Myocyte (in vitro differentiated cells): ENCODE data around the gene MAP7D1. TPM values are rescaled to one million over a fixed set of nuclear protein-coding genes. Genes with fewer than 3 reads are reported as not detected.

Source experiments
- DNase-seq: peaks from one replicate; pipeline ENCODE4 v3.0.0-alpha.2; 2012; ENCODE audit warnings: low read depth
- polyA plus RNA-seq: library from polyadenylated mRNA; unstranded; fragments of >200 nt; gene quantifications from one replicate; pipeline ENCODE4 v1.2.1, GENCODE V29; 2012; ENCODE audit warnings: missing spikeins
- total RNA-seq: library from RNA; depleted of rRNA; stranded (reverse); fragments of >200 nt; gene quantifications from 2 replicates; pipeline ENCODE4 v1.2.3, GENCODE V29; 2014

The MAP7D1 gene
- 733 and 867 TPM in 2 replicates for total RNA-seq
- 256 TPM for polyA plus RNA-seq

DNA sequence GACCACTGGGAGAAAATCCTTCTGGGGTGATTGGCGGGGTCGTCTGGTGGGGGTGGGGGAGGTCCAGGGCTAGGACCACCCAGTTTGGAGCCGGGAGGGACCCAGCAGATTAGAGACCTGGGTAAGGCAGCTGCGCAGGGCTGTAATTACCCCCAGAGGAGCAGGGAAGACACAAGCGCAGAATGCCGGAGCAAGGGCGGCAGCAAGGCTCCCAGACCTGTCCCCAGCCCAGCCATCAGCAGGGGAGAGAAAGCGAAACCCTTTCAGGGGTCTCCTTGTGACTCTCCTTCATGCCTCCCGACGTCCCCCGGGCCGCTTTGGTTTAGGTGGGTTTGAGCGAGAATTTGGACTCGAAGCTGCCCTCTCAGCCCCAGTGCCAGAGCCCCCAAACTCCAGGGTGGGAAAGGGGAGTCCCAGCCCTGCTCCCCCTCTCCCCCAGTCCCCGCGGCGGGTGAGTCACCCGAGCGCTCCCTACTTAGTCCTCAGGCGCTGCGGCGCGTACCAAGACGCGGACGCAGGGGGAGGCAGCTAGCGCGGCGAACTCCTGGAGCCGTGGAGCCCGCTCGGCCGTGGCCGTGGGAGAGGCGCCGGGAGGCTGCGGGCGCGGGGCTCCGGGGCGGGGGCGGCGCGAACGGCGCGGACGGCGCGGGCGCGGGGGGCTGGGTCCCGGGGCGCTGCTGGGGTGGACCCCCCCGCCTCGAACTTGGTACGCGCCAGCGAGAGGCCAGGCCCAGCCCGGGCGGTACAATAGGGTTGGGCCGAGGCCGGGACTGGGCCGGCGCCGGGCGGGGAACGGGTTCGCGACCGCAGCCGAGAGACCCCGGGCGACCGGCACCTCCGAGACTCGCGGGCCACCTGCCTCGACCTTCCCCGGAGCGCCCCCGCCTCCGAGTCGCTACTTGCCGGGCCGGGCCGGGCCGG, at the start of gene MAP7D1:
Gene MAP7D1, plus strand, starts transcription at position 753 of the 921 bp plus-strand sequence. CDS start 258 bp downstream, outside the sequence.
- DNase-seq, result peak; percentile 90

GRCh38 chr1:36106269-36106668, 49.7 kb upstream of the MAP7D1 start:
- no peak for DNase-seq

DNA sequence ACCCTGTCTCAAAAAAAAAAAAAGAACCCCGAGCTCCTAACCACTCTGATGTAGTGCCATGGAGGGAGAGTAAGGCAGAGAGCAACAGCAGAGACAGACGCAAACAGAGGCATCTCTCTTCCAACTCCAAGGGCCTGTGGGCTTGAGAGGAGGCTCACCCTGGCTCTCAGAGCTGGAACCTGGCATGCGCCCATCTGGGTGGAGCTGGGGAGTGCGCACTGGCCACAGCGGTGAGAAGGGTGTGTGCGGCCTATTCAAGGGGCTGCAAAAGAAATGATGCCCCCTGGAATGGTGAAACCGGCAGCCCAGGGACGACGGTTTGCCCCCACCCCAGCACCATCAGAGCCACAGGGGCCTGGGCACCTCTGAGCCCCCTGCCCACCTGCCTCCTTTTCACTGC, 48.6 kb upstream of the MAP7D1 start:
- DNase-seq, result no peak

- DNase-seq, result no peak
These were observed 47.6 kb upstream of the MAP7D1 start for GRCh38 chr1:36108314-36108713.

- DNase-seq, result peak; percentile 80
These were observed 46.8 kb upstream of the MAP7D1 start for GRCh38 chr1:36109041-36109679.

DNA sequence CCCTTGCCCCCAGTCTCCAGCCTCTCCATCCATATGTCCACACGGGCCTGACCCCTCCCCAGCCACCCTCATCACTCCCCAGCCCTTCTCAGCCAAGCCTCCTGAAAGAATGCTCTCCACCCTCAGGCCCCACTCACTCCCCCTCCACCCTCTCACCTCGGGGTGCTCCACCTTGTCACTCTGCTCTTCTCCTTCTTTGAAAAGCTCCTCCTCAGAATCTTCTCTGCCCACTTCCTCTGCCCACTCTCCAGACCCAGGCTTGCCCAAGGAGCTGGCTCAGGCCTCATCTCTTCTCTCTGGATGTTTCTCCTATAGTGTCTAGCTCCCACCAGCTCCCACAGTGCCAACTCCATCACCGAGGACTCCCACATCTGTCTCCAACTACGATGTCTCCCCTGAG, 44.8 kb upstream of the MAP7D1 start:
- DNase-seq, result no peak

DNA sequence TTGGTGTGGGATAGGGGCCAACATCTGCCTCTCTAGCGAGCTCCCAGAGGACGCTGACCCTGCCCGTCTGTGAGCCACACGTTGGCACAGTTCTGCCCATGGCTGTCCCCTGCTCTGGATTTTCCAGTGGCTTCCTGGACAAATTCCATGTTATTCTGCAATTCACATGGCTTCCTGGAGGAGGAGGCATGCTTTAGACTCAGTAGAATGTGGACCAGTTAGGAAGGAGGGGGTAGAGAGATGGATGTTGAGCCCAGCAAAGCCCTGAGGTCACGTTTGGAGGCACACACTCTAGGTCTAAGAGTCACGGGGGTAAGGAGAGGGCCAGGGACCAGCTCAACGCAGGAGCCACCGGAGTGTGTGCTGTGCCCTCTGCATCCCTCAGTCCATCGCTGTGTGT, 43.1 kb upstream of the MAP7D1 start:
- no peak for DNase-seq

- DNase-seq, result no peak
These were observed 41.6 kb upstream of the MAP7D1 start for GRCh38 chr1:36114371-36114770.

- DNase-seq, result peak; percentile 61
These were observed 40.7 kb upstream of the MAP7D1 start for GRCh38 chr1:36115200-36115669.

DNA sequence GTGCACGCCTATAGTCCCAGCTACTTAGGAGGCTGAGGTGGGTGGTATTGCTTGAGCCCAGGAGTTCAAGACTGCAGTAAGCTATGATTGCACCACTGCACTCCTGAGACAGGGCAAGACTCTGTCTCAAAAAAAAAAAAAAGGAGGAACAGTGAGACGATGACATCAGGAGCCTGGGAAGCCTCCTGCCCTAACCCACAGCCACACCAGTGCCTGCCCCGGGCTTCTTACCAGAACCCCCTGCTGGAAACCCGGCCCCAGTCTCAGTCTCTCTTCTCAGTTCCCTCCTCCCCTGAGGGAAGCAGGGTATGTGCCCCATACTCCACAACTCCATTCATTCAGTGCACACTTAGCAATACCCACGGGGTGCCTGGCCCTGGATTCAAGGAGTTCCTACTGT, 40.0 kb upstream of the MAP7D1 start:
- no peak for DNase-seq

DNA sequence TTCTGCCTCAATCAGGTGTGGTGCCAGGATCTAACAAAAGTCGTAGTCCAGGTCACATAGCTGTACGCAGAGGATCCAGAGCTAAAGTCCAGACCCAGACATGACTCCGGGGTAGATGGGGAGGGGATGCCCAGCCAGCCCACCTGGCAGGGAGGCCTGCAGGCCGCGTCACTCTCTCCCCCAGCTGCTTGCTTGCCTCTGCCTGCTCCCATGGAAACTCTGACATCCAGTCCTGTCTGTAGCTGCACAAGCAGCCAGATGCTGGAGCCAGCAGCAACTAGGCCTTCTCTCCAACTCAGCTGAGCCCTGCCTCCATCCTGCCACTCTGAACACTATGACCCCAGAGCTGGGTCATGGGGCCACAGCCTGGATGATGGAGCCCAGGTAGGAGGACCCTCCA, 39.1 kb upstream of the MAP7D1 start:
- DNase-seq, result no peak

DNA sequence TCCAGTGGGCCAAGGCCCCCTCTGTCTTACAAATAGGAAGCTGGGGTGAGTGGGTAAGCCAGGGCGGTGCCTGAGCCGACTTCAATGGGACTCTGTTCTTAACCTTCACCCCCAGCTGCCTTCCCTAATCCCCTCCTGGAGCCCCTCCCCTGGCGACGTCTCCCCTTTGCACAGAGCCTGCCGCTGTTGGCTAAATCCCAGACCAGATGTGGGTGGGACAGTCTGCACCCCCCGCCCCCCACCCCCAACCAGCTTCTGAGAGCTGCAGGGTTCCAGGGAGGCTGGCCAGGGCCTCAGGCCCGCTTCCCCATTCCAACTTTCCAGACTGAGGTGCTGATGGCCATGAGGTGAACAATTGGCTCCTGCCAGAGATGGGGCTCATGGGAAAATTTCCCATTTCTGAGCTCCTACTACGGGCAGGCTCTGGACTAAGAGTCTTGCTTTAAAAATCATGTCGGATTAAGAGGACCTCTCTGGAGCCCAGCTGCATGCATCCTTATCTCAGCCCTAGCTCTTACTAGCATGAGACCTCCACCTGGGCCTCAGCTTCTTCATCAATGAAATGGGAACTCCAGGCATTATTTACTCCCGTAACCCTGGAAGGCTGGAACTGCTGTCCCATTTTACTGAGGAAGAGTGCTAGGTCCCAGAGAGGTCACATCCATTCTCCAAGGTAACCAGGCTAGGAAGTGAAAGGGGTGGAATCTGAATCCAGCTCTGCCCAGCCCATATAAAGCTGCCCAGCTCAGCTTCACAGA, 37.3 kb upstream of the MAP7D1 start:
- no peak for DNase-seq

- no peak for DNase-seq
These were observed 36.5 kb upstream of the MAP7D1 start for GRCh38 chr1:36119456-36119855.

- no peak for DNase-seq
These were observed 33.6 kb upstream of the MAP7D1 start for GRCh38 chr1:36122062-36123030.

- DNase-seq, result no peak
These were observed 32.6 kb upstream of the MAP7D1 start for GRCh38 chr1:36123356-36123755.

- DNase-seq, result no peak
These were observed 31.4 kb upstream of the MAP7D1 start for GRCh38 chr1:36124404-36125128.

DNA sequence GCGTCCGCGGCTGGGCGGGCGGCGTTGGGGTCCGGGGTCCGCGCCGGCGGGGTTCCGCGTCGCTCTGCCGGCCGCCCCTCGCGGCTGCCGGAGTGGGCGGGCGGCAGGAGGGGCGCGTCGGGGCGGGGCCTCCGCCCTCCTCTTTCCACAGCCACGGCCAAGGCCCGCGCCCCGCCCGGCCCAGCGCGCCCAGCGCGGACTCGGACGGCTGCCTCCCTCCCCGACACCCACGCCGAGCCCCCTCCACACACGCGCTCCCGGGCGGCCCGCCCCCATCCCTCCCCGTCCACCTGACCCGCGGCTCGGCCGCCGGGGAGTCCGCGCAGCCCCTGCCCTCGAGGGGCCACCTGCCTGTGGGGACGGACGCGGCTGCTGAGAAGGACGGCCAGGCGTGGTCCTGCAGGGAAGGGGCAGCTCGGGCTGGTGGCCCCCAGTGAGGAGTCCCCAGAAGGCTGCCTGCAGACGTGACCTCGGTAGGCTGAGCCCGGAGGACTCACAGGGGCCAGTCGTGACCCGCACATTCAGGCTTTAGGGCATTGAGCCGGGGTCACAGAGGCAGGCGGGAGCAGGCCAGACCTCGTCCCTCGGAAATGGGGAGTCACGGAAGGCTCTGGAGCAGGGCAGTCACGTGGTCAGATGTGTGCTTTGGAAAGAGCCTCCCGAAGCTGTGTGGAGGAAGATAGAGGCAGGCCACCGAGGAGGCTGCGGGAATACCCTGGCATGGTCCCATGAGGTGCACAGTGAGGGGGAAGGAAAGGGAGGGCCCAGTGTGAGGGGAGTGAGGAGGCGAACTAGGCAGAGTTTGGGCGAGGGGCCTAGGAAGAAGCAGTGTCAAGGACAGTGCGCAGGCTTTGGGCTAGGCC, 30.6 kb upstream of the MAP7D1 start, which contains the start of gene COL8A2:
Gene COL8A2, minus strand, starts transcription at position 94 of the 863 bp plus-strand sequence. CDS start 24,980 bp downstream, outside the sequence.
- DNase-seq, result no peak

- DNase-seq, result no peak
These were observed 29.8 kb upstream of the MAP7D1 start for GRCh38 chr1:36126005-36126716.
